Measurements from ENCODE around the gene RPL26. TPM values are rescaled to one million over a fixed set of nuclear protein-coding genes. Genes with fewer than 3 reads are reported as not detected.
A peak's percentile ranks its signal among the peaks of the same experiment; 100 is the strongest.

Gene RPL26
- 1,104 TPM for total RNA-seq
- long read RNA-seq, transcript RPL26-214 (4 exons, 528 nt) = major isoform, 234 of 247 reads
- long read RNA-seq, partial matches to known transcripts = 4 of 247 reads
- long read RNA-seq, other reads (novel, unspliced or antisense) = 4 of 247 reads

- intact Hi-C loops (cut with DNase I) = loop anchor here (2.0 kb wide), 1 partner anchor 52 kb away; the partner anchor contains the start of gene NDEL1
- peak; percentile 96 for DNase-seq (ENCODE audit: missing footprints)
- peak; percentile 93 for ATAC-seq
Measured at GRCh38 chr17:8383143-8383822, at the start of gene RPL26. TSS of gene RPL26 (minus strand) at chr17:8383193. CDS start at chr17:8382310, 883 bp downstream.

- intact Hi-C loops (cut with DNase I) = no loop called here
- DNase-seq (ENCODE audit: missing footprints) (peak; percentile 77), ATAC-seq (peak; percentile 29)
Measured at GRCh38 chr17:8430966-8431365, 48.0 kb upstream of the RPL26 start.

GRCh38 chr17:8426802-8427201 lies 43.8 kb upstream of the RPL26 start:
- ATAC-seq (no peak), DNase-seq (ENCODE audit: missing footprints) (no peak)
- intact Hi-C loops (cut with DNase I) = no loop called here

GRCh38 chr17:8426094-8426720 lies 43.2 kb upstream of the RPL26 start:
- intact Hi-C loops (cut with DNase I) = no loop called here
- DNase-seq (ENCODE audit: missing footprints) (no peak), ATAC-seq (no peak)

GRCh38 chr17:8421571-8421970 lies 38.6 kb upstream of the RPL26 start:
- DNase-seq (ENCODE audit: missing footprints) (no peak), ATAC-seq (no peak)
- intact Hi-C loops (cut with DNase I) = no loop called here

- peak; percentile 86 for ATAC-seq
- DNase-seq (ENCODE audit: missing footprints) = peak; percentile 77
- intact Hi-C loops (cut with DNase I) = no loop called here
Measured at GRCh38 chr17:8420041-8420934, 37.3 kb upstream of the RPL26 start.

- intact Hi-C loops (cut with DNase I) = no loop called here
- ATAC-seq (no peak), DNase-seq (ENCODE audit: missing footprints) (no peak)
Measured at GRCh38 chr17:8419305-8419704, 36.3 kb upstream of the RPL26 start.

- DNase-seq (ENCODE audit: missing footprints) (no peak), ATAC-seq (no peak)
- intact Hi-C loops (cut with DNase I) = no loop called here
Measured at GRCh38 chr17:8418471-8418870, 35.5 kb upstream of the RPL26 start.

GRCh38 chr17:8417806-8418205 lies 34.8 kb upstream of the RPL26 start:
- DNase-seq (ENCODE audit: missing footprints) (no peak), ATAC-seq (no peak)
- intact Hi-C loops (cut with DNase I) = no loop called here

- ATAC-seq (no peak), DNase-seq (ENCODE audit: missing footprints) (no peak)
- intact Hi-C loops (cut with DNase I) = no loop called here
Measured at GRCh38 chr17:8413938-8414337, 30.9 kb upstream of the RPL26 start.

GRCh38 chr17:8413328-8413727 lies 30.3 kb upstream of the RPL26 start:
- ATAC-seq = no peak
- intact Hi-C loops (cut with DNase I) = no loop called here
- DNase-seq (ENCODE audit: missing footprints) = no peak

- ATAC-seq = no peak
- no peak for DNase-seq (ENCODE audit: missing footprints)
- intact Hi-C loops (cut with DNase I) = no loop called here
Measured at GRCh38 chr17:8412089-8412488, 29.1 kb upstream of the RPL26 start.

- ATAC-seq = no peak
- intact Hi-C loops (cut with DNase I) = loop anchor here (2.0 kb wide), 2 partner anchors 334 to 376 kb away; partner anchors contain the start of gene CCDC42
- DNase-seq (ENCODE audit: missing footprints) = no peak
Measured at GRCh38 chr17:8410883-8411238, 27.9 kb upstream of the RPL26 start.

- peak; percentile 93 for ATAC-seq
- peak; percentile 89 for DNase-seq (ENCODE audit: missing footprints)
- intact Hi-C loops (cut with DNase I) = loop anchor here (2.0 kb wide), 2 partner anchors 335 to 377 kb away; partner anchors contain the start of gene CCDC42
Measured at GRCh38 chr17:8409966-8410882, 27.2 kb upstream of the RPL26 start.

- DNase-seq (ENCODE audit: missing footprints) = no peak
- intact Hi-C loops (cut with DNase I) = no loop called here
- no peak for ATAC-seq
Measured at GRCh38 chr17:8408371-8408770, 25.4 kb upstream of the RPL26 start.

- intact Hi-C loops (cut with DNase I) = no loop called here
- no peak for DNase-seq (ENCODE audit: missing footprints)
Measured at GRCh38 chr17:8406174-8406573, 23.2 kb upstream of the RPL26 start.

GRCh38 chr17:8405499-8406016 lies 22.6 kb upstream of the RPL26 start:
- intact Hi-C loops (cut with DNase I) = no loop called here
- DNase-seq (ENCODE audit: missing footprints) = no peak
- no peak for ATAC-seq

More at GRCh38 chr17:8406174-8406573, 23.2 kb upstream of the RPL26 start:
- no peak for ATAC-seq

- intact Hi-C loops (cut with DNase I) = no loop called here
- no peak for DNase-seq (ENCODE audit: missing footprints)
Measured at GRCh38 chr17:8402921-8403536, 20.0 kb upstream of the RPL26 start.

More at GRCh38 chr17:8402921-8403536, 20.0 kb upstream of the RPL26 start:
- ATAC-seq = no peak
